ENCODE results near the gene NXPH2. TPM values are rescaled to one million over a fixed set of nuclear protein-coding genes. Genes with fewer than 3 reads are reported as not detected.

NXPH2 gene
- total and polyA plus RNA-seq, 2 donors (not counting 3 experiments of a cell fraction or from before 2014, with no cell fraction given): not detected

DNA sequence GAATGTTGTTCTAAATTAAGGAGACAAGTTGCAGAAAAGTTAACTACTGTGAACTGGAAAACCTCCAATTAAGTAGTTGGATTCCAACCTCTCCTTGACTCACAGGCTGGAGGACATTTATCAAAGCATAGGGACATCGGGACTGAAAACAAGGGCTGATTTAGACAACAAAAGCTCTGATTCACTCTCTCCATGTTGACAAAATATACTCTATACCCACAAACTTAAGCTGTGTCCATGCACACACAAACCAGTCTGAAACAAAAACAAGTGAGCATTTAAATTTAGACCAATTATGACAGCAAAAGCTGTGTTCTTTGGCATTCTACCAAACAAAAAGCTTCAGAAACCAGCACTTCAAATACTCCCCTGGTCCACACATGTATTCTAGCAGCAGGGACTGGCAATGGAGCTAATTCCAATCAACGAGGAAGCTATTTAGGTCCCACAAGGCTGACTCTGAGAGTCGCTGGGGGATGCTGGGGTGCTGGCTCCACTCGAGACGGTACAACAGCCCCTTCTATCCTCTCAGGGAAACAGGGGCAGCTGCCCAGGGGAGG lies 71.4 kb downstream of the NXPH2 start:
- Histone ChIP-seq H2AFZ (ENCODE audit: low read depth, low read length) (no peak overlapping the region), H3K9ac (replicated peaks; ENCODE audit: extremely low read depth, insufficient read depth, low read length) (no peak overlapping the region), H3K27ac (ENCODE audit: insufficient read depth, low read depth, low read length) (no peak overlapping the region), H3K4me2 (ENCODE audit: insufficient read depth, low read length) (no peak overlapping the region), H3K9me1 (replicated peaks; ENCODE audit: control insufficient read depth, extremely low read depth, insufficient read depth, low read length) (no peaks in the 10 kb centered on the region), H3K27me3 (ENCODE audit: control insufficient read depth in 2 of 2, insufficient read depth in 2 of 2, low read length in 2 of 2) (no peaks in the 10 kb centered on the region), H3K4me1 (ENCODE audit: control insufficient read depth, extremely low read depth, insufficient read depth, low read length) (no peaks in the 10 kb centered on the region), H3K9me3 (replicated peaks; ENCODE audit: control insufficient read depth, insufficient read depth, low read length) (no peaks in the 10 kb centered on the region), H4K20me1 (replicated peaks; ENCODE audit: control insufficient read depth, extremely low read depth, insufficient read depth, low read length) (no peaks in the 10 kb centered on the region), H3K79me2 (ENCODE audit: control insufficient read depth, insufficient read depth, low read length) (no peaks in the 10 kb centered on the region), H3K36me3 (ENCODE audit: control insufficient read depth in 2 of 2, extremely low read depth in 1 of 2, insufficient read depth in 2 of 2, low read length in 2 of 2) (no peaks in the 10 kb centered on the region), H3K4me3 (replicated peaks in 1 of 3; ENCODE audit: insufficient read depth in 1 of 3, low read depth in 1 of 3, low read length in 3 of 3) (no peak overlapping the region)
- dilution Hi-C loops (cut with MboI; ENCODE audit: extremely low pct_ligation_motif_present, low sequenced_read_pairs) (no loop called here), intact Hi-C loops (cut with micrococcal nuclease) (no loop called here)
- ChIA-PET CTCF (no interaction called here), POLR2A (no interaction called here)
- DNase-seq (ENCODE audit: low read depth, low spot score) (no peak), FAIRE-seq (no peak)
- no peak for TF ChIP-seq POLR2AphosphoS5 (IDR thresholded peaks at IDR 0.05; ENCODE audit: insufficient read depth, low read depth, low read length)
- no peak for TF ChIP-seq FOS (IDR thresholded peaks at IDR 0.05; ENCODE audit: borderline replicate concordance, insufficient read depth, low read length)
- no peak for TF ChIP-seq MYC (IDR thresholded peaks at IDR 0.05; ENCODE audit: low read depth, low read length)
- TF ChIP-seq, protein P1, sequence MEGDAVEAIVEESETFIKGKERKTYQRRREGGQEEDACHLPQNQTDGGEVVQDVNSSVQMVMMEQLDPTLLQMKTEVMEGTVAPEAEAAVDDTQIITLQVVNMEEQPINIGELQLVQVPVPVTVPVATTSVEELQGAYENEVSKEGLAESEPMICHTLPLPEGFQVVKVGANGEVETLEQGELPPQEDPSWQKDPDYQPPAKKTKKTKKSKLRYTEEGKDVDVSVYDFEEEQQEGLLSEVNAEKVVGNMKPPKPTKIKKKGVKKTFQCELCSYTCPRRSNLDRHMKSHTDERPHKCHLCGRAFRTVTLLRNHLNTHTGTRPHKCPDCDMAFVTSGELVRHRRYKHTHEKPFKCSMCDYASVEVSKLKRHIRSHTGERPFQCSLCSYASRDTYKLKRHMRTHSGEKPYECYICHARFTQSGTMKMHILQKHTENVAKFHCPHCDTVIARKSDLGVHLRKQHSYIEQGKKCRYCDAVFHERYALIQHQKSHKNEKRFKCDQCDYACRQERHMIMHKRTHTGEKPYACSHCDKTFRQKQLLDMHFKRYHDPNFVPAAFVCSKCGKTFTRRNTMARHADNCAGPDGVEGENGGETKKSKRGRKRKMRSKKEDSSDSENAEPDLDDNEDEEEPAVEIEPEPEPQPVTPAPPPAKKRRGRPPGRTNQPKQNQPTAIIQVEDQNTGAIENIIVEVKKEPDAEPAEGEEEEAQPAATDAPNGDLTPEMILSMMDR (IDR thresholded peaks at IDR 0.05; ENCODE audit: extremely low read depth in 1 of 2, insufficient read depth in 1 of 2, low read depth in 1 of 2, low read length in 2 of 2): no peak
- no peak for TF ChIP-seq JUN (IDR thresholded peaks at IDR 0.05; ENCODE audit: borderline replicate concordance, insufficient read depth, insufficient read length, low read depth)
- TF ChIP-seq, protein P2, sequence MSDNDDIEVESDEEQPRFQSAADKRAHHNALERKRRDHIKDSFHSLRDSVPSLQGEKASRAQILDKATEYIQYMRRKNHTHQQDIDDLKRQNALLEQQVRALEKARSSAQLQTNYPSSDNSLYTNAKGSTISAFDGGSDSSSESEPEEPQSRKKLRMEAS (IDR thresholded peaks at IDR 0.05; ENCODE audit: insufficient read depth, insufficient read length): no peak
- TF ChIP-seq GATA2 (IDR thresholded peaks at IDR 0.05; ENCODE audit: insufficient read depth, insufficient read length, low read depth, low read length): no peak
- no peak for TF ChIP-seq EZH2 (IDR thresholded peaks at IDR 0.05; ENCODE audit: borderline replicate concordance, low read depth, low read length, severe bottlenecking)
- no peak for TF ChIP-seq POLR2A (IDR thresholded peaks at IDR 0.05; ENCODE audit: low read depth, low read length)
- no TSS peak for BruUV-seq (replicated peaks)

All from endothelial cell of umbilical vein (primary cell).